Measurements from ENCODE around the gene DENND4A. TPM values are rescaled to one million over a fixed set of nuclear protein-coding genes. Genes with fewer than 3 reads are reported as not detected.
A peak's percentile ranks its signal among the peaks of the same experiment; 100 is the strongest.
"Not testable (repeated sequence)": the region's sequence is repeated elsewhere in the genome, so short reads cannot be mapped to it uniquely, and the experiment has no call there.

The DENND4A gene
- total RNA-seq, 4 donors from 2014 or later: 16.5 to 40.4 (median 24.5) TPM

DNA sequence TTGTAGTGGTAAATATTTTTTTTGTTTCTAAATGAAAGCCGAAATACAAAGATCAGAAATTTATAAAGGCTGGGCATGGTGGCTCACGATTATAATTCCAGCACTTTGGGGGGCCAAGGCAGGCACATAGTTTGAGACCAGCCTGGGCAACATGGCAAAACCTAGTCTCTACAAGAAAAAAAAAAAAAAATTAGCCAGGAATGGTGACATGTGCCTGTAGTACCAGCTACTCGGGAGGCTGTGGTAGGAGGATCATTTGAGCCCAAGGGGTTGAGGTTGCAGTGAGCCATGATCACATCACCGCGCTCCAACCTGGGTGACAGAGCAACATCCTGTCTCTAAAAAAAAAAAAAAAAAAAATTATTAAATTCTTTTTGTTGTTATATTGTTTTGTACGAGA is 6.9 kb downstream of the DENND4A start:
- intact Hi-C loops (cut with DNase I; ENCODE audit: low total_unique reads) (no loop called here), in situ Hi-C loops (cut with MboI; ENCODE audit: low pct_ligation_motif_present in 1 of 4, low pct_unique_long_range_greater_than_20kb in 1 of 4, low sequenced_read_pairs in 3 of 4) (no loop called here)
- Histone ChIP-seq H3K27me3 (no peaks in the 10 kb centered on the region), H3K27ac (no peak overlapping the region), H3K36me3 (no peaks in the 10 kb centered on the region), H3K4me1 (peaks cover 2 to 43% (median 8%) of the 10 kb centered on the region in 4 donors), H3K4me3 (no peak overlapping the region), H3K9me3 (no peaks in the 10 kb centered on the region)
- no peak for DNase-seq
- 78 to 99% methylated on average over 6 of the region's 6 CpGs for WGBS, 2 donors (ENCODE audit: low coverage in 1 of 2)
- no peak for TF ChIP-seq POLR2A (IDR thresholded peaks at IDR 0.05)
- TF ChIP-seq, protein P1, sequence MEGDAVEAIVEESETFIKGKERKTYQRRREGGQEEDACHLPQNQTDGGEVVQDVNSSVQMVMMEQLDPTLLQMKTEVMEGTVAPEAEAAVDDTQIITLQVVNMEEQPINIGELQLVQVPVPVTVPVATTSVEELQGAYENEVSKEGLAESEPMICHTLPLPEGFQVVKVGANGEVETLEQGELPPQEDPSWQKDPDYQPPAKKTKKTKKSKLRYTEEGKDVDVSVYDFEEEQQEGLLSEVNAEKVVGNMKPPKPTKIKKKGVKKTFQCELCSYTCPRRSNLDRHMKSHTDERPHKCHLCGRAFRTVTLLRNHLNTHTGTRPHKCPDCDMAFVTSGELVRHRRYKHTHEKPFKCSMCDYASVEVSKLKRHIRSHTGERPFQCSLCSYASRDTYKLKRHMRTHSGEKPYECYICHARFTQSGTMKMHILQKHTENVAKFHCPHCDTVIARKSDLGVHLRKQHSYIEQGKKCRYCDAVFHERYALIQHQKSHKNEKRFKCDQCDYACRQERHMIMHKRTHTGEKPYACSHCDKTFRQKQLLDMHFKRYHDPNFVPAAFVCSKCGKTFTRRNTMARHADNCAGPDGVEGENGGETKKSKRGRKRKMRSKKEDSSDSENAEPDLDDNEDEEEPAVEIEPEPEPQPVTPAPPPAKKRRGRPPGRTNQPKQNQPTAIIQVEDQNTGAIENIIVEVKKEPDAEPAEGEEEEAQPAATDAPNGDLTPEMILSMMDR (IDR thresholded peaks at IDR 0.05): no peak
- no peak for TF ChIP-seq EP300 (IDR thresholded peaks at IDR 0.05; ENCODE audit: low read depth)
- no peak for TF ChIP-seq POLR2AphosphoS5 (IDR thresholded peaks at IDR 0.05)

- Histone ChIP-seq H3K9me3 (no peaks in the 10 kb centered on the region), H3K27me3 (no peaks in the 10 kb centered on the region), H3K4me3 (no peak overlapping the region), H3K36me3 (no peaks in the 10 kb centered on the region), H3K4me1 (peaks cover 0 to 35% (median 4%) of the 10 kb centered on the region in 4 donors), H3K27ac (no peak overlapping the region)
- intact Hi-C loops (cut with DNase I; ENCODE audit: low total_unique reads): no loop called here
- in situ Hi-C loops (cut with MboI; ENCODE audit: low pct_ligation_motif_present in 1 of 4, low pct_unique_long_range_greater_than_20kb in 1 of 4, low sequenced_read_pairs in 3 of 4): no loop called here
- DNase-seq: no peak
- TF ChIP-seq POLR2AphosphoS5 (IDR thresholded peaks at IDR 0.05) (no peak), POLR2A (IDR thresholded peaks at IDR 0.05) (no peak)
- 85 to 96% methylated on average over 5 of the region's 5 CpGs for WGBS, 2 donors (ENCODE audit: low coverage in 1 of 2)
Measured at GRCh38 chr15:65783872-65784271, 8.2 kb downstream of the DENND4A start.

DNA sequence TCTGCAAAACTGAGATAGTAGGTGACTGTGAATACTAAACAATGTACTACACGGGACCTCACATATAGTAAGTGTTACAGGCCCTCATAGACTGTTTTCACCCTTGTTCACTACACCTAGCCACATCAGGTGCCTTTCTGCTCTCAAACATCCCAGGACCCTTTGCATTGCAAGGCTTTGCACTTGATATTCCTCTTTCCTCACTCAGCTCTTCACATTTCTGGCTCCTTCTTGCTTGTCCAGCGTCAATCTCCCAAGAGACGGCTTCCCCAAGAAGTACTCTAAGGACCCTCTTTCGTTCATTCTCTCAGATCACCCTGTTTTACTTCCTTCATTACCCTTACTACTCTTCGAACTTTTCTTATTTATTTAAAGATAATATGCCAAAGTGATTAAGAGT is 10.0 kb downstream of the DENND4A start:
- 85 to 91% methylated on average over 5 of the region's 5 CpGs for WGBS, 2 donors (ENCODE audit: low coverage in 1 of 2)
- Histone ChIP-seq H3K4me1 (peaks cover 0 to 44% (median 2%) of the 10 kb centered on the region in 4 donors), H3K27ac (no peak overlapping the region), H3K4me3 (no peak overlapping the region), H3K36me3 (no peaks in the 10 kb centered on the region), H3K27me3 (no peaks in the 10 kb centered on the region), H3K9me3 (no peaks in the 10 kb centered on the region)
- in situ Hi-C loops (cut with MboI; ENCODE audit: low pct_ligation_motif_present in 1 of 4, low pct_unique_long_range_greater_than_20kb in 1 of 4, low sequenced_read_pairs in 3 of 4) (no loop called here), intact Hi-C loops (cut with DNase I; ENCODE audit: low total_unique reads) (no loop called here)
- no peak for DNase-seq
- no peak for TF ChIP-seq EP300 (IDR thresholded peaks at IDR 0.05; ENCODE audit: low read depth)
- TF ChIP-seq, protein P1 (IDR thresholded peaks at IDR 0.05): no peak
- no peak for TF ChIP-seq POLR2A (IDR thresholded peaks at IDR 0.05)
- TF ChIP-seq POLR2AphosphoS5 (IDR thresholded peaks at IDR 0.05): no peak

DNA sequence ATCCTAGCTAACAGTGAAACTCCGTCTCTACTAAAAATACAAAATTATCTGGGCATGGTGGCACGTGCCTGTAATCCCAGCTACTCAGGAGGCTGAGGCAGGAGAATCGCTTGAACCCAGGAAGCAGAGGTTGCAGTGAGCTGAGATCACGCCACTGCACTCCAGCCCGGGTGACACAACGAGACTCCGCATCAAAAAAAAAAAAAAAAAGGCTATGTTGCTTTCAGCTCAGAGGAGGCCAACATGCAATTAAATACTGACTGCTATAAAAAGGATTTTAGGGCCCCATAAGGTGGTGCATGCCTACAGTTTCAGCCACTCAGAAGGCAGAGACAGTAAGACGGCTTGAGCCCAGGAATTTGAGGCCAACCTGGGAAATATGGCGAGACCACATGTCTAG is 13.4 kb downstream of the DENND4A start:
- peak overlapping the region in 2 of 4 donors; percentile 3 to 21 for H3K27ac ChIP-seq
- H3K9me3 ChIP-seq; H3K4me3 ChIP-seq; in situ Hi-C loops (cut with MboI; ENCODE audit: low pct_ligation_motif_present in 1 of 4, low pct_unique_long_range_greater_than_20kb in 1 of 4, low sequenced_read_pairs in 3 of 4); intact Hi-C loops (cut with DNase I; ENCODE audit: low total_unique reads); H3K27me3 ChIP-seq; DNase-seq; H3K36me3 ChIP-seq: not testable (repeated sequence)
- 41 to 58% methylated on average over 2 to 9 of the region's 9 CpGs for WGBS, 2 donors (ENCODE audit: low coverage in 1 of 2)
- peaks cover 2 to 47% (median 4%) of the 10 kb centered on the region in 4 donors for H3K4me1 ChIP-seq

DNA sequence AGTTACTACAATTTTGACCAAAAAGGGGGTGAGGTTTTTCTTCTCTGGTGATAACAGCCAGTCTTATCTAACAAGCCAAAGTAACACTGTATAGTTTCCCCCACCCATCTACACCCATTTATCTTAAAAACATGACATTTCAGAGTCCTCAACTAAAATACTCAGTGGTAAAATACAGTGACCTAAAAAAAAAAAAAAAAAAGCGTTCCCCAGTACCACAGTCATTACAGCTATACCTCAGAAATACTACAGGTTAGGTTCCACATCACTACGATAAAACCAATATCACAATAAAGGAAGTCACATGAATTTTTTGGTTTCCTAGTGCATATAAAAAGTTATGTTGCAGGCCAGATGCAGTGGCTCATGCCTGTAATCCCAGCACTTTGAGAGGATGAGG is 13.8 kb downstream of the DENND4A start:
- peak overlapping the region in 2 of 4 donors; percentile 3 to 21 for H3K27ac ChIP-seq
- intact Hi-C loops (cut with DNase I; ENCODE audit: low total_unique reads): no loop called here
- in situ Hi-C loops (cut with MboI; ENCODE audit: low pct_ligation_motif_present in 1 of 4, low pct_unique_long_range_greater_than_20kb in 1 of 4, low sequenced_read_pairs in 3 of 4): no loop called here

More for the DNA sequence above, 13.8 kb downstream of the DENND4A start:
- 39 to 60% methylated on average over 1 to 2 of the region's 2 CpGs for WGBS, 2 donors (ENCODE audit: low coverage in 1 of 2)
- Histone ChIP-seq H3K36me3 (no peaks in the 10 kb centered on the region), H3K4me1 (peaks cover 2 to 51% (median 6%) of the 10 kb centered on the region in 4 donors), H3K4me3 (no peak overlapping the region), H3K9me3 (no peaks in the 10 kb centered on the region), H3K27me3 (no peaks in the 10 kb centered on the region)
- DNase-seq: no peak
- TF ChIP-seq, protein P1 (IDR thresholded peaks at IDR 0.05): no peak
- TF ChIP-seq POLR2A (IDR thresholded peaks at IDR 0.05) (no peak), EP300 (IDR thresholded peaks at IDR 0.05; ENCODE audit: low read depth) (no peak), POLR2AphosphoS5 (IDR thresholded peaks at IDR 0.05) (no peak)

All from transverse colon (tissue), 4 donors.